ENCODE results near the gene COLEC12.

Gene COLEC12

GRCh38 chr18:497688-498087, 2.8 kb downstream of the COLEC12 start:
- peak overlapping the region in 1 of 2 donors; percentile 47 for H3K27ac ChIP-seq

DNA sequence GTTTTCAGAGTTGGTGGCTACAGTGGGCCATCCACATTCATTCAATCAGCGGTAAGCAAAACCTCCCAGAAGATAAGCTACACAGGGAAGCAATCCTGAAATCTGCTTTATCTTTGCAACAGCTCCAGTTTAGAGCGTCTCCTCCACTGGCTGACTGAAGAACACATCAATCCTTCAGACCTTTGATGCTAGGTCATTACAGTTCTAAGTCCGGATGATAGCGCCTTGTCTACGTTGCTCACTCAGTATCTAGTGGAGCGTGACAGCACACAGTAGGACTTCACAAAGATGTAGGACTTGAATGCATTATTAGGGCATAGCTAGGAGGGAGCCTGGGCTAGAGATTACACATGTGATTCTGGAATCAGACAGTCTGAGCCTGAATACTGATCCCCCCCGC, 5.0 kb downstream of the COLEC12 start:
- H3K27ac ChIP-seq = peak overlapping the region in 1 of 2 donors; percentile 7
- H3K4me3 ChIP-seq = no peak overlapping the region
- TF ChIP-seq, protein P1, sequence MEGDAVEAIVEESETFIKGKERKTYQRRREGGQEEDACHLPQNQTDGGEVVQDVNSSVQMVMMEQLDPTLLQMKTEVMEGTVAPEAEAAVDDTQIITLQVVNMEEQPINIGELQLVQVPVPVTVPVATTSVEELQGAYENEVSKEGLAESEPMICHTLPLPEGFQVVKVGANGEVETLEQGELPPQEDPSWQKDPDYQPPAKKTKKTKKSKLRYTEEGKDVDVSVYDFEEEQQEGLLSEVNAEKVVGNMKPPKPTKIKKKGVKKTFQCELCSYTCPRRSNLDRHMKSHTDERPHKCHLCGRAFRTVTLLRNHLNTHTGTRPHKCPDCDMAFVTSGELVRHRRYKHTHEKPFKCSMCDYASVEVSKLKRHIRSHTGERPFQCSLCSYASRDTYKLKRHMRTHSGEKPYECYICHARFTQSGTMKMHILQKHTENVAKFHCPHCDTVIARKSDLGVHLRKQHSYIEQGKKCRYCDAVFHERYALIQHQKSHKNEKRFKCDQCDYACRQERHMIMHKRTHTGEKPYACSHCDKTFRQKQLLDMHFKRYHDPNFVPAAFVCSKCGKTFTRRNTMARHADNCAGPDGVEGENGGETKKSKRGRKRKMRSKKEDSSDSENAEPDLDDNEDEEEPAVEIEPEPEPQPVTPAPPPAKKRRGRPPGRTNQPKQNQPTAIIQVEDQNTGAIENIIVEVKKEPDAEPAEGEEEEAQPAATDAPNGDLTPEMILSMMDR (IDR thresholded peaks at IDR 0.05) = no peak
- no peak for DNase-seq (ENCODE audit: low spot score)

More at GRCh38 chr18:497688-498087, 2.8 kb downstream of the COLEC12 start:
- TF ChIP-seq, protein P1 (IDR thresholded peaks at IDR 0.05) = no peak
- no peak overlapping the region for H3K4me3 ChIP-seq
- no peak for DNase-seq (ENCODE audit: low spot score)

DNA sequence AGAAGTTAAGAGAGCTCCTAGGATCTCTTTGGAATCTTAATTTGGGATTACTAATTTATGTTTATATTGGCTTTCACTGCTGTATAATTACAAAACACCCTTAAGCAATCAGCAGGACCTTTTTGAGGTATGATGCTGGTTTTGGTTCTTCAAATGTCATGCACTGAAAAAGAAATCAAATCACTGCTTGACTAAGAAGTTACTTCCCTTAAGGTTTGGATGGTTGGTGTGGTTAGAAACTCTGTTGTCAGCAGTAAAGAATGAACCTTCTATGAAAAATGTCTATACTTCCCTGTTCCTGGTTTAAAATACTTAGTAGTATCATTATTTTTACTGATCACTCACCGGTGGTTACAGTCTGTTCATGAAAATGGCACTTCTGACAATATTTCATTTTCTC, 5.5 kb downstream of the COLEC12 start:
- Histone ChIP-seq H3K4me3 (no peak overlapping the region), H3K27ac (peak overlapping the region in 1 of 2 donors; percentile 7)
- no peak for DNase-seq (ENCODE audit: low spot score)
- TF ChIP-seq, protein P1 (IDR thresholded peaks at IDR 0.05) = no peak

DNA sequence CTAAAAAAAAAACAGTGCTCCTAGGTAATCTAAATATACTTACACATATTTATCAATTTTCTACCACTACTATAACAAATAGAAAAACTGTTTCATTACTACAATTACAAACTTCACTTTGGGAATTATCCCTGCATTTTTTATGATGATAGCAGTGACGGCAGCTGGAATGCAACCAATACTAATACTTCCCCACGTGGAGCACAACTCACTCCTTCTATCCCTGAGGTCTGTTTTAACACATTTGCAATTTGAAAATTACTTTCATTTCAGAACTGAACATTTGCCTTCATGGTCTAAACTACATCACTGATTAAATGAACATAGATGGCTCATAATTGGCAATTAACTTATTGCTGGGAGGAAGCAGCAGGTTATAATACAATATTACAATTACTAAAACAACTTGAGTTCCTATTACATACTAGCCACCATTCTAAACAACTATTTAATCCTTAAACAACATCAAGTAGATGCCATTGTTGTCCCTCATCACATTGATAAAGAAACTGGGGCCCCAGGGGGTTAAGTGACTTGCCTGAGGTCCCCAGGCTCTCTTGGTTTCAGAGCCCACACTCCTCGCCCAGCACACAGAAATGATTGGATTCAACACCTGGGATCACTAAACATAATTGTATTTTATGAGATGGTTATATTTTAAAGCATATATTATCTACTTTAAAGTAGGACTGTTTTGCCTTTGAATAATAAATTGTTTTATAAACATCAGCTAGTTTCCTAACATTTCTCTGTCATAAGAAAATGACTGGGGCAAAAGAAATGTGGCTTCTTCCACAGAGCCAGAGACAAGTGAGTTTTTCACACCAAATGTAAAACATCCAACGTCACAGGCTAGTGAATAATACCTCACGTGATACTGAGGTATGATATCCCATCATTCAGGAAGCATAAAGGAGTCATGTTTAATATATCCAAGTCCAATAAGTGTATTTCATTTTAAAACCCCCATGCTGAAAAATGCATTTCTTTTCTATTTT, 6.2 kb downstream of the COLEC12 start:
- DNase-seq (ENCODE audit: low spot score) = no peak
- TF ChIP-seq, protein P1 (IDR thresholded peaks at IDR 0.05) = no peak
- peak overlapping the region in 1 of 2 donors; percentile 7 for H3K27ac ChIP-seq
- H3K4me3 ChIP-seq = no peak overlapping the region

DNA sequence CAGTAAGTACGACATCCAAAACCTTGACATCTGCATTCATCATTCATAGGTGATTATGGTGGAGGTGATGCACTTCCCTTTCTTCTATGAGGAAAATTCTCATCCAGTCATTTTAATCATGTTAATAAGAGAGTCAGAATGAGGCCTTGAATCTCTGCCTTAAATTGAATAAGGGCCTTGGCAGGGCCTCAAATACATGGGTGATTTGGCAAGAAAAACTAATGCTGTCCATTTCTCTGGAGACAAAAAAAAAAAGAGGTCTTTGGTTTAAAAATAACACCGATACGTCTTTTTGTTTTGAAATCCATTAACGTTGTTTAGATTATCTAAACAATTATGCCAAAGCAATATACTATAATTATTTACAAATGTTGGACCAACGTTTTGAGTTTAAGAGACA, 8.1 kb downstream of the COLEC12 start:
- Histone ChIP-seq H3K27ac (no peak overlapping the region), H3K4me3 (no peak overlapping the region)
- TF ChIP-seq, protein P1 (IDR thresholded peaks at IDR 0.05) = no peak
- no peak for DNase-seq (ENCODE audit: low spot score)

DNA sequence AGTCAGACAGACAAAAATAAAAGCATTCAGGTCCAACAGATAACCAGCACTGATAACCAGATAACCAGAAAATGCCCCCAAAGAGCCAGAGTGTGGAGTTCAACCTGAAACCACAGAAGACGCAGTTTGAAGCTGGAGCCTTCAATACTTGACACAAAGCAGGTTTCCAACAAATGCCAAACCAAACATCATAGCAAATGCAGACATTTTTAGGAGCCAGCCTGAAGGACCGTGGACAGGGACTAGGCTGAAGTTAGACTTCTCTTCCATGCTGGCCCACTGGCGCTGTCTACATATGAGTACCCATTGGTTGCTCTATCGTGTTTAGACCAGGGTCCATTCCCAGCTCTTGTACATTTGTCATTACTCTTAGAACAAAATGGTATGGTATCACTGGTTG, 9.9 kb downstream of the COLEC12 start:
- DNase-seq (ENCODE audit: low spot score) = no peak
- TF ChIP-seq, protein P1 (IDR thresholded peaks at IDR 0.05) = no peak
- H3K4me3 ChIP-seq = no peak overlapping the region
- no peak overlapping the region for H3K27ac ChIP-seq

GRCh38 chr18:490024-490366, 10.5 kb downstream of the COLEC12 start:
- H3K27ac ChIP-seq = no peak overlapping the region
- DNase-seq (ENCODE audit: low spot score) = no peak
- H3K4me3 ChIP-seq = no peak overlapping the region
- TF ChIP-seq, protein P1 (IDR thresholded peaks at IDR 0.05) = no peak

Data from coronary artery (tissue), 2 donors.